A549 (cell line): ENCODE data around the gene CAMK1.

Source experiments
- CHD4 ChIP-seq: fragments of 200-600 bp; sonication (generic); IDR thresholded peaks from 2 replicates; pipeline ENCODE4 v1.6.1; 2016; ENCODE audit warnings: antibody characterized with exemption, mild to moderate bottlenecking, borderline replicate concordance
- CTCF ChIP-seq: fragments of >200 bp; sonication (Bioruptor Twin); formaldehyde crosslinking; IDR thresholded peaks from 3 replicates; pipeline ENCODE4 v1.5.1; 2016
- MAX ChIP-seq: IDR thresholded peaks from 2 replicates; pipeline ENCODE4 v1.6.1; 2012
- MAZ ChIP-seq: fragments of 150-350 bp; IDR thresholded peaks from 2 replicates; pipeline ENCODE4 v1.6.1; 2014; ENCODE audit warnings: antibody characterized with exemption, low read depth, low read length, borderline replicate concordance
- NR3C1 ChIP-seq: fragments of >200 bp; sonication (Bioruptor Twin); formaldehyde crosslinking; IDR thresholded peaks from 3 replicates; pipeline ENCODE4 v1.6.1; 2017
- POLR2A ChIP-seq: IDR thresholded peaks from 2 replicates; pipeline ENCODE4 v1.6.1; 2012; ENCODE audit warnings: mild to moderate bottlenecking, low read length
- RAD21 ChIP-seq, 2 experiments: fragments of >200 bp in 1 of 2; sonication (Bioruptor Twin) in 1 of 2; formaldehyde crosslinking in 1 of 2; IDR thresholded peaks in 1 of 2; conservative IDR thresholded peaks in 1 of 2; 2 replicates in 1 of 2; 3 replicates in 1 of 2; pipeline ENCODE4 v1.6.1; 2012 to 2018; ENCODE audit warnings: inconsistent platforms in 1 of 2
- RCOR1 ChIP-seq: fragments of 150-350 bp; IDR thresholded peaks from 2 replicates; pipeline ENCODE4 v1.6.1; 2014; ENCODE audit warnings: antibody characterized with exemption, low read length, low read depth
- ZFP36 ChIP-seq: fragments of 450-650 bp; IDR thresholded peaks from 2 replicates; pipeline ENCODE4 v1.6.1; 2014; ENCODE audit warnings: borderline replicate concordance; ENCODE audit not compliant: partially characterized antibody

- TF ChIP-seq MAX (no peak), RAD21 (conservative IDR thresholded peaks at IDR 0.05 in 1 of 2, IDR thresholded peaks at IDR 0.05 in 1 of 2) (no peak), MAZ (no peak), POLR2A (no peak), NR3C1 (no peak), CHD4 (no peak), ZFP36 (no peak), RCOR1 (no peak), CTCF (no peak)
These were observed 15.2 kb upstream of the CAMK1 start for GRCh38 chr3:9784965-9785364.
